GM23248 (cell line): ENCODE measurements around the gene OCEL1. TPM values are rescaled to one million over a fixed set of nuclear protein-coding genes. Genes with fewer than 3 reads are reported as not detected.

Experiments used
- DNase-seq: peaks from one replicate; pipeline ENCODE4 v3.0.0-alpha.2; 2015
- H2AFZ ChIP-seq: fragments of 200-600 bp; sonication (generic); 2 replicates; pipeline ENCODE4 v1.6.1; 2016; ENCODE audit warnings: antibody characterized with exemption
- H3F3A ChIP-seq: fragments of 200-600 bp; sonication (generic); 2 replicates; pipeline ENCODE4 v1.6.1; 2016; ENCODE audit warnings: mild to moderate bottlenecking, antibody characterized with exemption, mixed run types; ENCODE audit not compliant: insufficient read depth
- H3K27ac ChIP-seq: fragments of 200-600 bp; sonication (generic); 2 replicates; pipeline ENCODE4 v1.5.1; 2016; ENCODE audit warnings: mild to moderate bottlenecking
- H3K27me3 ChIP-seq: fragments of 200-600 bp; sonication (generic); replicated peaks from 2 replicates; pipeline ENCODE4 v1.6.1; 2016; ENCODE audit warnings: mild to moderate bottlenecking; ENCODE audit not compliant: insufficient read depth
- H3K36me3 ChIP-seq: fragments of 200-600 bp; sonication (generic); 2 replicates; pipeline ENCODE4 v1.6.1; 2016; ENCODE audit warnings: low read depth, mild to moderate bottlenecking
- H3K4me1 ChIP-seq: fragments of 200-600 bp; sonication (generic); 2 replicates; pipeline ENCODE4 v1.6.1; 2016; ENCODE audit warnings: mild to moderate bottlenecking; ENCODE audit not compliant: insufficient read depth
- H3K4me2 ChIP-seq: fragments of 200-600 bp; sonication (generic); one replicate; pipeline ENCODE4 v1.6.1; 2016; ENCODE audit warnings: mild to moderate bottlenecking; ENCODE audit not compliant: unreplicated experiment
- H3K4me3 ChIP-seq: fragments of 200-600 bp; sonication (generic); 2 replicates; pipeline ENCODE4 v1.5.1; 2016; ENCODE audit warnings: mild to moderate bottlenecking
- H3K79me2 ChIP-seq: fragments of 200-600 bp; sonication (generic); 2 replicates; pipeline ENCODE4 v1.6.1; 2016; ENCODE audit warnings: mild to moderate bottlenecking; ENCODE audit not compliant: insufficient read depth
- H3K9ac ChIP-seq: fragments of 200-600 bp; sonication (generic); 2 replicates; pipeline ENCODE4 v1.6.1; 2016; ENCODE audit warnings: mild to moderate bottlenecking
- H3K9me2 ChIP-seq: fragments of 200-600 bp; sonication (generic); 2 replicates; pipeline ENCODE4 v1.6.1; 2016; ENCODE audit warnings: mixed run types, mild to moderate bottlenecking, moderate library complexity; ENCODE audit not compliant: insufficient read depth
- H3K9me3 ChIP-seq: fragments of 200-600 bp; sonication (generic); one replicate; pipeline ENCODE4 v1.6.1; 2017; ENCODE audit warnings: low read depth
- H4K20me1 ChIP-seq: fragments of 200-600 bp; sonication (generic); 2 replicates; pipeline ENCODE4 v1.6.0; 2016; ENCODE audit not compliant: insufficient read depth
- EZH2 ChIP-seq: fragments of 200-600 bp; sonication (generic); IDR thresholded peaks from 2 replicates; pipeline ENCODE4 v1.6.1; 2018; ENCODE audit warnings: antibody characterized with exemption, mild to moderate bottlenecking; ENCODE audit not compliant: insufficient read depth, poor library complexity, severe bottlenecking
- EZH2phosphoT487 ChIP-seq: fragments of 200-600 bp; sonication (generic); IDR thresholded peaks from 2 replicates; pipeline ENCODE4 v1.6.1; 2018; ENCODE audit warnings: antibody characterized with exemption, moderate library complexity, mild to moderate bottlenecking, low read depth; ENCODE audit not compliant: insufficient read depth
- WGBS, 2 experiments: methylation state at CpG; one replicate each; pipeline ENCODE4 v1.1.6; 2015 to 2017; ENCODE audit warnings: low lambda C conversion rate in 2 of 2, low coverage in 1 of 2; ENCODE audit errors: missing lambda C conversion rate in 2 of 2; 5-methylcytosine and 5-hydroxymethylcytosine counted together
- in situ Hi-C: fragments of 300-500 bp; cut with MboI; formaldehyde crosslinking; loops from 2 replicates; pipeline ENCODE4 v1.15.0; 2020
- polyA plus RNA-seq: library from polyadenylated mRNA; unstranded; fragments of >200 nt; fragmentation: Nextera tagmentation; extraction: Ambion mirVana; gene quantifications from 2 replicates; pipeline ENCODE4 v1.2.1, GENCODE V29; 2016
- total RNA-seq: library from RNA; depleted of rRNA; stranded (reverse); fragments of >200 nt; shearing (Covaris generic); gene quantifications from 2 replicates; pipeline ENCODE4 v1.2.3, GENCODE V29; 2014

The OCEL1 gene
- total and polyA plus RNA-seq, 2 experiments from 2014 or later, result 1.8 to 17.1 TPM

DNA sequence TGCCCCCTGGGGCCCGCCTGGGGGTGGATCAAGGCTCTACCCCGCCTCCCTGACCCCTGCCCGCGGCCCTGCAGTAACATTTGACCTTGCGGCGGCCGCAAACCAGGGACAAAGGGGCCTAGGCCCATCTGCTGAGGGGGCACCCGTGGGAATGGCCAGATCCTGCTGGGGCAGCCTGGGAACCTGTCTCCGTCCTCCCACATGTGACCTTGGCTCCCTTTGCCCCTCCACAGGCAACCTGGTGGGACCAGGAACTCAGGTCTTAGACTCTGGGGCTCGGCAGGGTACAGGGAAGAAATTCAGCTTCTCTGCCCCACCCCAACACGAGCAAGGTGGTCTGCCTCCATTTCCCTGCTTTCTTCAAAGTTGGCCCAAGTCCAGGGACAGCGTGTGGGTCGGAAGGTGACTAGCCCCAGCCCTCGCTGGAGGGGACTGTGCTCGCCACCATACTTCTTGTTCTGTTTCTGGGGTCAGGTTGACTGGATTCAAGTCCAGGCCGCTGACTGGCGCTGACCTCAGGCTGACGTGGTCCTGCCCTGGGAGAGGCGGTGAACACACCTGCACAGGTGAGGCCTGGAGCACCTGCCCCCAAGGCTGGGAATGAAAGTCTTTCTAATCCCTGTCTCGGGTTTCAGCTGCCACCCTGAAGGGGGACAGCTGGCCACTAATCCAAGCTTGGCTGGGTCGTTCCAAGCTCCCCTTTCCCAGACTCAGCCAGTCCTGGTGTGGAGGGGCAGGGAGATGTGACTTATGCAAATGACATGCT is 22.2 kb downstream of the OCEL1 start:
- in situ Hi-C loops, result no loop called here
- Histone ChIP-seq H3K27me3 (no peaks in the 10 kb centered on the region), H4K20me1 (no peaks in the 10 kb centered on the region), H3K4me1 (peaks cover 13% of the 10 kb centered on the region), H3K9me3 (no peaks in the 10 kb centered on the region), H3K36me3 (no peaks in the 10 kb centered on the region), H3K4me3 (no peak overlapping the region), H3K9me2 (no peaks in the 10 kb centered on the region), H2AFZ (no peak overlapping the region), H3K4me2 (no peak overlapping the region), H3F3A (no peaks in the 10 kb centered on the region), H3K9ac (no peak overlapping the region), H3K79me2 (peaks cover 19% of the 10 kb centered on the region), H3K27ac (no peak overlapping the region)
- DNase-seq, result no peak
- WGBS, 2 experiments, result 76 to 78% methylated on average over 18 to 21 of the region's 21 CpGs
- no peak for TF ChIP-seq EZH2
- TF ChIP-seq EZH2phosphoT487, result no peak

DNA sequence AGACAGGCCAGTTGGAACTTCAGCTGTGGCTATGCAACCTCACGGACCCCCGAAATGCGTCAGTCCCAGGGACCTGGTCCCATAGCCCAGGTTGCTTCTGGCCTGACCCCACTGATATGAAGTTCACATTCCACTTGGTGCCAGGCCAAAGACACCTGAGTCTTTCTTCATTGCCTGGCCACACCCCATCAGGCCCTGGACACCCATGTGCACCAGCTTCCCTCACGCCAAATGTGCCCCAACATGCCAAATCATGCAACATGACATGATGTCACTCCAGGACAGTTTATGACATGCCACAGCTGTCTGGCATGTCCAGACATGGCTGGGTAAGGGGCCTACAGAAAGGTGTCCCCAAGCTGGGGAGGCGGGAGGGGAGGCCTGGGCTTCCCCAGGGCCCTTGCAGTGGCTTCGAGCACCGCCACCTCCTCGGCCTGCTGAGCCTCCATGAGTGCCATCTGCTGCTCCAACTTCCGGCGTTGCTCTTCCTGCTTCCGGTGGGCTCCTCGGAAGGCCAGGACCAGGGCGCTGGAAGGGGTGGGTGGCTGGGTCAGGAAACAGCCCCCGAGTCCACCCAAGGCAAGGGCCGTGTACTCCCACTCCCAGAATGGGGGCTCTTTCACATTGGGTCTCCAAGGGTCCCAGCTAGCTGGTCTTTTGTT is 24.0 kb downstream of the OCEL1 start:
- no peak overlapping the region for H3K9ac ChIP-seq
- H3K79me2 ChIP-seq, result peaks cover 1% of the 10 kb centered on the region; the same call in 1 of the 2 replicates
- peaks cover 10% of the 10 kb centered on the region for H3K4me1 ChIP-seq
- no peak overlapping the region for H3K27ac ChIP-seq
- no peak overlapping the region for H3K4me3 ChIP-seq
- in situ Hi-C loops, result no loop called here
- H3F3A ChIP-seq, result no peaks in the 10 kb centered on the region
- H3K36me3 ChIP-seq, result no peaks in the 10 kb centered on the region
- no peak overlapping the region for H3K4me2 ChIP-seq
- no peak for DNase-seq
- WGBS, 2 experiments, result 84 to 85% methylated on average over 14 of the region's 15 CpGs
- no peak overlapping the region for H2AFZ ChIP-seq
- H3K27me3 ChIP-seq, result no peaks in the 10 kb centered on the region
- no peaks in the 10 kb centered on the region for H4K20me1 ChIP-seq
- TF ChIP-seq EZH2, result no peak
- no peak for TF ChIP-seq EZH2phosphoT487
- H3K9me3 ChIP-seq, result no peaks in the 10 kb centered on the region
- H3K9me2 ChIP-seq, result no peaks in the 10 kb centered on the region

DNA sequence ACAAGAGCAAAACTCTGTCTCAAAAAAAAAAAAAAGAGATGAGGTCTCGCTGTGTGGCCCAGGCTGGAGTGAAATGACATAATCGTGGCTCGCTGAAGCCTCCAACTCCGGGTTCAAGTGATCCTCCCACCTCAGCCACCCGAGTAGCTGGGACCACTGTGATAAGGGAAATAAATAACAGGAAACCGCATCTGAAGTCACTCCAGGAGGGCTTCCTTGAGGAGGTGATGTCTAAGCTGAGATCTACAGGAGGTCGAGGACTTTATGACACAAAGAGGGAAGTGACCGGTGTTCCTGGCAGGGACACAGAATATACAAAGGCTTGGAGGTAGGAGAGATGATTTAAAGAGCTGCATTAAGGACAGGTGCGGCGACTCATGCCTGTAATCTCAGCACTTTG is 28.6 kb downstream of the OCEL1 start:
- DNase-seq, result no peak
- no peak overlapping the region for H3K9ac ChIP-seq
- 68 to 77% methylated on average over 10 of the region's 10 CpGs for WGBS, 2 experiments
- H3K4me3 ChIP-seq, result no peak overlapping the region
- no peaks in the 10 kb centered on the region for H3K27me3 ChIP-seq
- H3K4me1 ChIP-seq, result no peaks in the 10 kb centered on the region
- no peak overlapping the region for H3K4me2 ChIP-seq
- in situ Hi-C loops, result no loop called here
- H3K79me2 ChIP-seq, result no peaks in the 10 kb centered on the region
- H3K27ac ChIP-seq, result no peak overlapping the region
- H2AFZ ChIP-seq, result no peak overlapping the region
- no peaks in the 10 kb centered on the region for H3K9me3 ChIP-seq
- H3K36me3 ChIP-seq, result no peaks in the 10 kb centered on the region
- TF ChIP-seq EZH2phosphoT487 (no peak), EZH2 (no peak)
- no peaks in the 10 kb centered on the region for H3K9me2 ChIP-seq
- H3F3A ChIP-seq, result no peaks in the 10 kb centered on the region
- H4K20me1 ChIP-seq, result no peaks in the 10 kb centered on the region

DNA sequence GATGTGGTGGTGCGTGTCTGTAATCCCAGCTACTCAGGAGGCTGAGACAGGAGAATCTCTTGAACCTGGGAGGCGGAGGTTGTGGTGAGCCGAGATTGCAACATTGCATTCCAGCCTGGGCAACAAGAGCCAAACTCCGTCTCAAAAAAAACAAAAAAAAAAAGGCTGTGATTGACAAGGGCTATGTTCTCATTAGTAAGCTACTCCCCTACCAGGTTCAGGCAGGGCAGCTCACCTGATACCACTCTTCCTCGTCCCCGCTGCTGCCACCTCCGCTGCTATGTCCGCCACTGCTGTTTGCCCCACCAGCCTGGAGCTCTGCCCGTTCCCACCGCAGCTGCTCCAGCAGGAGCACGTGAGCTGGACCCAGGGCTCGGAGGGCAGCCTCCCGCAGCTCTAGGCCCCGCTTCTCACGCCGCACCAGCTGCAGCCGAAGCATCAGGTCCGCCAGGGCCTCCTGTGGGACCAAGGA is 29.2 kb downstream of the OCEL1 start:
- H3K4me2 ChIP-seq, result no peak overlapping the region
- H3K9me2 ChIP-seq, result no peaks in the 10 kb centered on the region
- no peaks in the 10 kb centered on the region for H3F3A ChIP-seq
- no peak overlapping the region for H3K4me3 ChIP-seq
- H3K9ac ChIP-seq, result no peak overlapping the region
- H4K20me1 ChIP-seq, result no peaks in the 10 kb centered on the region
- no peak for TF ChIP-seq EZH2phosphoT487
- TF ChIP-seq EZH2, result no peak
- H3K27me3 ChIP-seq, result no peaks in the 10 kb centered on the region
- no peak for DNase-seq
- no peak overlapping the region for H3K27ac ChIP-seq
- in situ Hi-C loops, result no loop called here
- H3K9me3 ChIP-seq, result no peaks in the 10 kb centered on the region
- H3K4me1 ChIP-seq, result no peaks in the 10 kb centered on the region
- H3K79me2 ChIP-seq, result no peaks in the 10 kb centered on the region
- no peaks in the 10 kb centered on the region for H3K36me3 ChIP-seq
- WGBS, 2 experiments, result 73 to 75% methylated on average over 18 of the region's 18 CpGs
- no peak overlapping the region for H2AFZ ChIP-seq
